Bronchial epithelial cell (primary cell): ENCODE results near the gene RPL37. TPM values are rescaled to one million over a fixed set of nuclear protein-coding genes. Genes with fewer than 3 reads are reported as not detected.
A peak's percentile ranks its signal among the peaks of the same experiment; 100 is the strongest.

Experiments used
- DNase-seq: peaks from one replicate; pipeline ENCODE4 v3.0.0-alpha.2; 2010; ENCODE audit warnings: low read depth
- FAIRE-seq: peaks from 2 replicates; lab custom pipeline; 2011; peaks lifted over from hg19 to GRCh38; lab: Jason Lieb, UNC
- H3K27me3 ChIP-seq: 2 replicates; pipeline ENCODE4 v1.5.1; 2011; ENCODE audit warnings: low read length; ENCODE audit not compliant: control insufficient read depth, insufficient read depth
- H3K36me3 ChIP-seq: 2 replicates; pipeline ENCODE4 v1.5.1; 2011; ENCODE audit warnings: low read length; ENCODE audit not compliant: control insufficient read depth, insufficient read depth
- H3K4me3 ChIP-seq: 2 replicates; pipeline ENCODE4 v1.5.1; 2011; ENCODE audit warnings: mild to moderate bottlenecking, low read depth, low read length, control low read depth
- CTCF ChIP-seq: IDR thresholded peaks from 2 replicates; pipeline ENCODE4 v1.5.1; 2011; ENCODE audit warnings: mild to moderate bottlenecking, moderate library complexity, low read length, control low read depth, inconsistent platforms; ENCODE audit not compliant: insufficient read depth, severe bottlenecking
- total RNA-seq: library from RNA; depleted of rRNA; stranded (reverse); fragments of >200 nt; gene quantifications from 2 replicates; pipeline ENCODE4 v1.2.1, GENCODE V29; 2014

The RPL37 gene
- total RNA-seq, 1 donor from 2014 or later = 264 TPM

GRCh38 chr5:40801771-40802562 lies 33.1 kb downstream of the RPL37 start:
- H3K4me3 ChIP-seq = no peak overlapping the region
- no peaks in the 10 kb centered on the region for H3K36me3 ChIP-seq
- DNase-seq (no peak), FAIRE-seq (no peak)
- no peaks in the 10 kb centered on the region for H3K27me3 ChIP-seq
- no peak for TF ChIP-seq CTCF

- FAIRE-seq = no peak
- Histone ChIP-seq H3K36me3 (no peaks in the 10 kb centered on the region), H3K4me3 (no peak overlapping the region), H3K27me3 (no peaks in the 10 kb centered on the region)
- DNase-seq = no peak
- no peak for TF ChIP-seq CTCF
Observed at GRCh38 chr5:40799258-40799657, 35.8 kb downstream of the RPL37 start.

GRCh38 chr5:40798801-40799210 lies 36.2 kb downstream of the RPL37 start:
- Histone ChIP-seq H3K27me3 (no peaks in the 10 kb centered on the region), H3K4me3 (peak overlapping the region; percentile 71), H3K36me3 (no peaks in the 10 kb centered on the region)
- TF ChIP-seq CTCF = no peak
- DNase-seq = peak; percentile 50
- no peak for FAIRE-seq

GRCh38 chr5:40798012-40798800 lies 36.8 kb downstream of the RPL37 start, which contains the start of gene PRKAA1:
PRKAA1 (minus strand) TSS chr5:40798374; CDS start chr5:40798189, 185 bp downstream.
- peak; percentile 61 for DNase-seq
- FAIRE-seq = no peak
- peak; percentile 77 for TF ChIP-seq CTCF
- peak within 1 kb of the TSS; percentile 71 for H3K4me3 ChIP-seq
- no peaks in the 10 kb centered on the region for H3K27me3 ChIP-seq
- no peaks in the 10 kb centered on the region for H3K36me3 ChIP-seq

GRCh38 chr5:40797273-40798011 lies 37.6 kb downstream of the RPL37 start:
- no peak for TF ChIP-seq CTCF
- DNase-seq (peak; percentile 37), FAIRE-seq (no peak)
- H3K27me3 ChIP-seq = no peaks in the 10 kb centered on the region
- peak overlapping the region; percentile 71 for H3K4me3 ChIP-seq
- H3K36me3 ChIP-seq = no peaks in the 10 kb centered on the region
